Stimulated activated memory B cell treated with anti-CD40 and anti-IgM and Interleukin-4, amounts not matched to agents 10 μg/mL and 1 μg/mL and 100 μg/mL, for 72 hours (primary cell): ENCODE measurements around the gene KHDC1L.
"Not testable (repeated sequence)": the region's sequence is repeated elsewhere in the genome, so short reads cannot be mapped to it uniquely, and the experiment has no call there.

ENCODE experiments used
- ATAC-seq: fragments of 150-1000 bp; cut with Tn5 transposase; 2 replicates; pipeline ENCODE4 v1.10.0; 2021
- H3K27ac Mint-ChIP-seq: one replicate; pipeline ENCODE4 v1.8.0; 2022; ENCODE audit warnings: mild to moderate bottlenecking, mixed read lengths
- H3K27me3 Mint-ChIP-seq: one replicate; pipeline ENCODE4 v1.8.0; 2022; ENCODE audit warnings: mixed read lengths
- H3K36me3 Mint-ChIP-seq: one replicate; pipeline ENCODE4 v1.8.0; 2022; ENCODE audit warnings: mixed read lengths
- H3K4me1 Mint-ChIP-seq: one replicate; pipeline ENCODE4 v1.8.0; 2022; ENCODE audit warnings: mixed read lengths
- H3K4me3 Mint-ChIP-seq: one replicate; pipeline ENCODE4 v1.8.0; 2022; ENCODE audit warnings: mild to moderate bottlenecking, moderate library complexity, mixed read lengths
- H3K9me3 Mint-ChIP-seq: one replicate; pipeline ENCODE4 v1.8.0; 2022; ENCODE audit warnings: mixed read lengths

Gene KHDC1L

DNA sequence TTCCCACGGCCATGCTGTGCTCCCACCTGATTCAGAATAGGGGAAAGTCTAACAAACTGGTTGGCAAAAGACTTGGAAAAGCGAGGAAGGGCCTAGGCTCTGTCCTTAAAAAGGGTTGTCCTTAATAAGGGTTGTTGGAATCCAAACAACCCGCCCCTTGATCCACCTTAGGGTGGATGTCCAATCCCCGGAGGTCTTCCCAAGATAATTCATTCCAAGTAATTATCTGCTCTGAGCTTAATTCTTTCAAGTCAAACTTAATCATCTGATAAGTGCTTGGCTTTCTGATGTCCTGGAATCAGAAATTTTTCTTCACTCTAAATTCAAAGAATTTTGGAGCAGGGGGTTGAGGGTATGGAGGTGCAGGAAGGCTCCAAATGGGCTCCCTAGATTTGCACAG is at the start of gene KHDC1L:
KHDC1L (minus strand) TSS at position 101 of the 400 bp plus-strand sequence; CDS start at position 13, 88 bp downstream.
- H3K27ac Mint-ChIP-seq = no peak within 1 kb of the TSS
- no peaks in the 10 kb centered on the region for H3K36me3 Mint-ChIP-seq
- H3K4me3 Mint-ChIP-seq = no peak within 1 kb of the TSS
- no peak for ATAC-seq
- no peaks in the 10 kb centered on the region for H3K9me3 Mint-ChIP-seq
- H3K4me1 Mint-ChIP-seq = peaks cover 9% of the 10 kb centered on the region
- H3K27me3 Mint-ChIP-seq = no peaks in the 10 kb centered on the region

DNA sequence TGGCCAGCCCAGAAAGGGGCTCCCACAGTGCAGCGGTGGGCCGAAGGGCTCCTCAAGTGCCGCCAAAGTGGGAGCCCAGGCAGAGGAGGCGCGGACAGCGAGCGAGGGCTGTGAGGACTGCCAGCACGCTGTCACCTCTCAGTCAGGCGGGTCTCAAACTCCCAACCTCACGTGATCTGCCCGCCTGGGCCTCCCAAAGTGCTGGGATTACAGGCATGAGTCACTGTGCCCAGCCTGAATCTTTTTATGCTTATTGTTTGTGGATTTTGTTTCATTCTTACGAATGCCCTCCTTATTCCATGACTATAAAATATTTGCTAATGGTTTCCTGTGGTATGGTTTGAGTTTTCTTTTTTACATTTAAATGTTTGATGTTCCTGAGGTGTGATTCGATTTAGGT is 44.0 kb upstream of the KHDC1L start:
- H3K36me3 Mint-ChIP-seq, ATAC-seq, H3K9me3 Mint-ChIP-seq, H3K27ac Mint-ChIP-seq, H3K4me3 Mint-ChIP-seq, H3K27me3 Mint-ChIP-seq: not testable (repeated sequence)
- H3K4me1 Mint-ChIP-seq = peaks cover 11% of the 10 kb centered on the region

- H3K36me3 Mint-ChIP-seq, ATAC-seq, H3K27ac Mint-ChIP-seq, H3K9me3 Mint-ChIP-seq, H3K4me3 Mint-ChIP-seq, H3K27me3 Mint-ChIP-seq: not testable (repeated sequence)
- peaks cover 15% of the 10 kb centered on the region for H3K4me1 Mint-ChIP-seq
Measured at GRCh38 chr6:73268896-73269295, 43.6 kb upstream of the KHDC1L start.

- ATAC-seq = no peak
- peaks cover 27% of the 10 kb centered on the region for H3K4me1 Mint-ChIP-seq
- peaks cover 3% of the 10 kb centered on the region for H3K36me3 Mint-ChIP-seq
- H3K27ac Mint-ChIP-seq = peak overlapping the region; percentile 19
- H3K4me3 Mint-ChIP-seq = no peak overlapping the region
- no peaks in the 10 kb centered on the region for H3K9me3 Mint-ChIP-seq
- no peaks in the 10 kb centered on the region for H3K27me3 Mint-ChIP-seq
Measured at GRCh38 chr6:73264446-73264845, 39.1 kb upstream of the KHDC1L start.

- H3K36me3 Mint-ChIP-seq = no peaks in the 10 kb centered on the region
- H3K4me3 Mint-ChIP-seq = peak overlapping the region; percentile 89
- H3K9me3 Mint-ChIP-seq = no peaks in the 10 kb centered on the region
- ATAC-seq = peak; percentile 2
- peak overlapping the region; percentile 77 for H3K27ac Mint-ChIP-seq
- H3K27me3 Mint-ChIP-seq = no peaks in the 10 kb centered on the region
- H3K4me1 Mint-ChIP-seq = peaks cover 27% of the 10 kb centered on the region
Measured at GRCh38 chr6:73263570-73263909, 38.2 kb upstream of the KHDC1L start.

- peaks cover 27% of the 10 kb centered on the region for H3K4me1 Mint-ChIP-seq
- no peaks in the 10 kb centered on the region for H3K9me3 Mint-ChIP-seq
- no peaks in the 10 kb centered on the region for H3K36me3 Mint-ChIP-seq
- ATAC-seq = peak; percentile 90
- no peaks in the 10 kb centered on the region for H3K27me3 Mint-ChIP-seq
- peak within 1 kb of the TSS; percentile 89 for H3K4me3 Mint-ChIP-seq
- peak within 1 kb of the TSS; percentile 77 for H3K27ac Mint-ChIP-seq
Measured at GRCh38 chr6:73262671-73263569, 37.6 kb upstream of the KHDC1L start, which contains the start of gene KHDC1. KHDC1 (minus strand) TSS chr6:73263196; CDS start chr6:73242517, 20,679 bp downstream.

DNA sequence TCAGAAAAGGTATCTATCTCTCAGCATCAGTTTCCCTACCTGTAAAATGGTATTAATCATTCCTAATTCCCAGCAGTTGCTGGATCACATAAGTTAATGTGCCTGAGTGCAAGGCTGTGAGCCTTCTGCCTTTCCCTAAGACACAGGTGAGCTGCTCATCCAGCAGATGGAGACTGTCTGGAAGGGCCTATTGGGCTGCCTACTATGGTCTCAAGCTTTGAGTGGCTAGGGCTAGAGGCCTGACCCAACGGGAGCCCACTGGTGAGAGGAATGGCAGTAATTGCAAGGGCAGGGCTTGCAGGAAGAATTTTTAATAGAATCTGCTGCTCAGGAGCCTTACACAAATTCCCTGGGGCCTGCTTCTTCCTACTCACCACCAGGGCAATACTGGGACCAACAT is 33.4 kb upstream of the KHDC1L start:
- Mint-ChIP-seq H3K4me1 (peaks cover 11% of the 10 kb centered on the region), H3K36me3 (no peaks in the 10 kb centered on the region), H3K9me3 (no peaks in the 10 kb centered on the region), H3K27me3 (no peaks in the 10 kb centered on the region), H3K27ac (no peak overlapping the region), H3K4me3 (no peak overlapping the region)
- ATAC-seq = no peak

GRCh38 chr6:73254323-73254722 is 29.0 kb upstream of the KHDC1L start:
- H3K27me3 Mint-ChIP-seq, ATAC-seq, H3K9me3 Mint-ChIP-seq, H3K36me3 Mint-ChIP-seq, H3K4me1 Mint-ChIP-seq, H3K27ac Mint-ChIP-seq, H3K4me3 Mint-ChIP-seq: not testable (repeated sequence)

DNA sequence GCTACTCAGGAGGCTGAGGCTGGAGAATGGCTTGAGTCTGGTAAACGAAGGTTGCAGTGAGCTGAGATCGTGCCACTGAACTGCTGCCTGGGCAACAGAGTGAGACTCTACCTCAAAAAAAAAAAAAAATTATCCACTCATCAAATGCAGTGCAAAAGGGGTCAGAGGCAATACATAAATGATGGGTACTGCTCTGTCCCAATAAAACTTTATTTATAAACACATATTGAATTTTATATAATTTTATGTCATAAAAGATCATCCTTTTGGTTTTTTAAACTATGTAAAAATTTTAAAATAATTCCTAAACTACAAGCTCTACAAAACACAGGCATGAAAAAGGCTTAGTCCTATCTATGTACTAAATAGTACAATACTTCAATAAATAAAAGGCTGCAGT is 27.4 kb upstream of the KHDC1L start:
- Mint-ChIP-seq H3K4me3 (no peak overlapping the region), H3K27ac (no peak overlapping the region), H3K9me3 (no peaks in the 10 kb centered on the region), H3K4me1 (no peaks in the 10 kb centered on the region), H3K36me3 (no peaks in the 10 kb centered on the region), H3K27me3 (no peaks in the 10 kb centered on the region)
- no peak for ATAC-seq

GRCh38 chr6:73250016-73250415 is 24.7 kb upstream of the KHDC1L start:
- H3K27me3 Mint-ChIP-seq = no peaks in the 10 kb centered on the region
- no peaks in the 10 kb centered on the region for H3K4me1 Mint-ChIP-seq
- H3K27ac Mint-ChIP-seq = no peak overlapping the region
- H3K4me3 Mint-ChIP-seq = no peak overlapping the region
- ATAC-seq = no peak
- H3K36me3 Mint-ChIP-seq = no peaks in the 10 kb centered on the region
- no peaks in the 10 kb centered on the region for H3K9me3 Mint-ChIP-seq

DNA sequence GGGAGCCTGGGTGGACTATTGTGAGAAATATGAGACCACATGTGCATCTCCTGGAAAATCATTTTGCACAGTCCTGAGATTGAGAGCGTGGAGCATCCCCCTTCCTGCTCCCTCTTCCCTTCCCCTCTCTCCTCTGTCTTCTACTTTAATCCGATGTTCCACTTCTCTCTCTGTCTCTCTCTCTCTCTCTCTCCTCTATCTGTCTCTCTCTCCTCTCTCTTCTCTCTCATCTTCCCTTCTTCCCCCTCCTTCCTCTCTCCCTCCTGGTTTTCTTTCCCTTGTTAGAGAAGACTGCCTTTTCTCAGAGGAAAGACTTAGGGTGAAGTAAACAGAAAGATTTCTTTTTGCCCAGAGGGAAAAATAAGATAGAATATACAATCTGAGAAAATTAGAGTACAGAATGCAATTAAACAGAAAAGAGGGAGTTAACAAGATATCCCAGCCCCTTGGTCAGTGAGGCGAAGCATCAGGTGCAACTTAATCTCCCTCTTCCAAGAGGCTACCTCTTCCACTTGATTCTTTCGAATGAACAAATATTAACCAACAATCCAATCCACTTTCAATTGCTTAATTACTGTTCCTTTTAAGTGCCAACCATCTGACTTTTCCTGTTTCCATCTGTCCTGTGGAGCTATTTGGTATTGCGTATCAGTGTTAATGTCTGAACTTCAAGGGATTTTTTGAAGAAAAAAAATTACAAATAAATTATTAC is 23.1 kb upstream of the KHDC1L start:
- no peak overlapping the region for H3K27ac Mint-ChIP-seq
- no peaks in the 10 kb centered on the region for H3K27me3 Mint-ChIP-seq
- ATAC-seq = no peak
- H3K36me3 Mint-ChIP-seq = no peaks in the 10 kb centered on the region
- H3K9me3 Mint-ChIP-seq = no peaks in the 10 kb centered on the region
- H3K4me3 Mint-ChIP-seq = no peak overlapping the region
- H3K4me1 Mint-ChIP-seq = no peaks in the 10 kb centered on the region

DNA sequence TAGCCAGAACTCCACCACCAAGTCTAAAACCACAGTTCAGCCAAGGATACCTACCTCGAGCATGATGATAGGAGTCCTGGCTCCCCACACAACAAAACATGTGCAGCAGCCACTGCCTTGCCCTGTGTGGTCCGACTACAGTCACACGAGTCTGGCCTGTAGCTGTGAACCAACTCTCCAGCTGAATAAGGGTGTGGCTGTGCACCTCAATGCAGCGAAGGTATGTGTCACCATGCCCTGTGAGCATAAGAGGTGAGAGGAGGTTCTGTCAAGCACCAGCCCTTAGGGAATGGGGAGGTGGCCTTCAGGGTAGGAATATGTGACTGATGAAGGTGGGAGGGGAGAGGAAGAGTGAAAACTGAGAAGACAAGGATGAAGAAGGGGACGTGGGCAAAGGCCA is 16.7 kb upstream of the KHDC1L start:
- no peak overlapping the region for H3K4me3 Mint-ChIP-seq
- no peak overlapping the region for H3K27ac Mint-ChIP-seq
- H3K4me1 Mint-ChIP-seq = no peaks in the 10 kb centered on the region
- no peaks in the 10 kb centered on the region for H3K9me3 Mint-ChIP-seq
- ATAC-seq = peak; percentile 8
- H3K36me3 Mint-ChIP-seq = no peaks in the 10 kb centered on the region
- H3K27me3 Mint-ChIP-seq = no peaks in the 10 kb centered on the region

DNA sequence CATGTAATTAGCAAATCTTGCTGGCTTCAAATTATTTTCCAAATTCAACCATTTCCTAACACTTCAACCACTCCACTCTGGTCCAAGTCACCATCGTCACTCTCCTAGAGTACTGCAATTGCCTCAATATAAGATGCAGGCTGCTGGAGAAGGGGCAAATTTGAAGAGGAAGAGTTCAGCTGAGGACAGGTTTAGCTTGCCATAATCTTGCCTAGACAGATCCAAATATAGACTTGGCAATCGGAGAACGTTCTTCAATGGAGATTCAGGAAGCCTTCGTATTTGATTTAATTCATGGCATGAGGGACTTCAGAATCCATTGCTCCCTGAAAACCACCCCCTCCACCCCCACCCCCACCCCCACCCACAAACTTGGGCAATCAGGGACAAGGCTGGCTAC is 15.4 kb upstream of the KHDC1L start:
- Mint-ChIP-seq H3K27me3 (no peaks in the 10 kb centered on the region), H3K27ac (no peak overlapping the region), H3K4me3 (no peak overlapping the region), H3K9me3 (no peaks in the 10 kb centered on the region), H3K36me3 (no peaks in the 10 kb centered on the region), H3K4me1 (no peaks in the 10 kb centered on the region)
- no peak for ATAC-seq

DNA sequence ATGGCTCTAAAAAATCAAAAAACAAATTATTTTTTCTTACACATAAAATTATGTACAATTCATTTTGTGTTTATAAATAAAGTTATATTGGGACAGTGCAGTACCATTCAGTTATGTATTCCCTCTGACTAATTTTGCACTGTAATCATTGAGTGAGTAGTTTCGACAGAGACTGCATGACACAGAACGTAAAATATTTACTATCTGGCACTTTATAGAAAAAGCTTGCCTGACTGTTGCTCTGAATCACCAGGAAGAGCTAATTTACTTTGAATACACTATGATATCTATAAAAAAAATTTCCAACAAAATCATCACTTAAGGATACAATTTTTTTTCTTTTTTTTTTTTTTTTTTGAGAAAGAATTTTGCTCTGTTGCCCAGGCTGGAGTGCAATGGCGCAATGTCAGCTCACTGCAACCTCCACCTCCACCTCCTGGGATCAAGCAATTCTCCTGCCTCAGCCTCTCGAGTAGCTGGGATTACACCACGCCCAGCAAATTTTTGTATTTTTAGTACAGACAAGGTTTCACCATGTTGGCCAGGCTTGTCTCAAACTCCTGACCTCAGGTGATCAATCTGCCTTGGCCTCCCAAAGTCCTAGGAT is 11.0 kb upstream of the KHDC1L start:
- ATAC-seq = no peak
- Mint-ChIP-seq H3K36me3 (no peaks in the 10 kb centered on the region), H3K4me1 (peaks cover 9% of the 10 kb centered on the region), H3K9me3 (no peaks in the 10 kb centered on the region), H3K27me3 (no peaks in the 10 kb centered on the region), H3K27ac (no peak overlapping the region), H3K4me3 (no peak overlapping the region)

- Mint-ChIP-seq H3K27ac (no peak overlapping the region), H3K4me1 (peaks cover 9% of the 10 kb centered on the region), H3K9me3 (no peaks in the 10 kb centered on the region), H3K36me3 (no peaks in the 10 kb centered on the region), H3K4me3 (no peak overlapping the region), H3K27me3 (no peaks in the 10 kb centered on the region)
- no peak for ATAC-seq
Measured at GRCh38 chr6:73234733-73235132, 9.4 kb upstream of the KHDC1L start.
